Brain microvascular endothelial cell (primary cell): Measurements from ENCODE around the gene DCPS.

Source experiments
- DNase-seq: peaks from one replicate; pipeline ENCODE4 v3.0.0-alpha.2; 2020
- H3K27ac ChIP-seq: fragments of 250-450 bp; sonication (Bioruptor Pico); 2 replicates; pipeline ENCODE4 v1.5.1; 2020; ENCODE audit warnings: mild to moderate bottlenecking, moderate library complexity
- H3K27me3 ChIP-seq: fragments of 250-450 bp; sonication (Bioruptor Pico); replicated peaks from 2 replicates; pipeline ENCODE4 v1.5.1; 2020; ENCODE audit warnings: mild to moderate bottlenecking
- H3K36me3 ChIP-seq: fragments of 250-450 bp; sonication (Bioruptor Pico); replicated peaks from 2 replicates; pipeline ENCODE4 v1.5.1; 2020; ENCODE audit warnings: mild to moderate bottlenecking
- H3K4me3 ChIP-seq: 2 replicates; pipeline ENCODE4 v1.5.1; 2011; ENCODE audit warnings: low read depth, mild to moderate bottlenecking, control low read depth, low read length, moderate library complexity
- CTCF ChIP-seq: IDR thresholded peaks from 2 replicates; pipeline ENCODE4 v1.5.1; 2011; ENCODE audit warnings: low read depth, mild to moderate bottlenecking, moderate library complexity, low read length, control low read depth, inconsistent platforms; ENCODE audit errors: missing control alignments
- in situ Hi-C: cut with HindIII; loops from 2 replicates; pipeline ENCODE4 v1.10.0; 2017; ENCODE audit warnings: low sequenced_read_pairs, low pct_ligation_motif_present

DCPS gene

GRCh38 chr11:126331286-126331685, 27.4 kb downstream of the DCPS start:
- TF ChIP-seq CTCF: no peak
- DNase-seq: no peak
- no peaks in the 10 kb centered on the region for H3K27me3 ChIP-seq
- in situ Hi-C loops: no loop called here
- H3K27ac ChIP-seq: no peak overlapping the region
- H3K4me3 ChIP-seq: no peak overlapping the region
- H3K36me3 ChIP-seq: no peaks in the 10 kb centered on the region

GRCh38 chr11:126332221-126332711, 28.4 kb downstream of the DCPS start:
- Histone ChIP-seq H3K27me3 (no peaks in the 10 kb centered on the region), H3K36me3 (no peaks in the 10 kb centered on the region), H3K4me3 (no peak overlapping the region), H3K27ac (peak overlapping the region; percentile 21)
- in situ Hi-C loops: no loop called here
- no peak for TF ChIP-seq CTCF
- DNase-seq: peak; percentile 84

- H3K27me3 ChIP-seq: no peaks in the 10 kb centered on the region
- H3K36me3 ChIP-seq: no peaks in the 10 kb centered on the region
- TF ChIP-seq CTCF: no peak
- DNase-seq: no peak
- no peak overlapping the region for H3K27ac ChIP-seq
- no peak overlapping the region for H3K4me3 ChIP-seq
- in situ Hi-C loops: no loop called here
These were observed 29.3 kb downstream of the DCPS start for GRCh38 chr11:126333142-126333541.

- in situ Hi-C loops: no loop called here
- Histone ChIP-seq H3K27ac (no peak overlapping the region), H3K36me3 (no peaks in the 10 kb centered on the region), H3K27me3 (no peaks in the 10 kb centered on the region), H3K4me3 (no peak overlapping the region)
- DNase-seq: peak; percentile 57
- no peak for TF ChIP-seq CTCF
These were observed 31.0 kb downstream of the DCPS start for GRCh38 chr11:126334659-126335462.

GRCh38 chr11:126335463-126335760, 31.6 kb downstream of the DCPS start:
- no peak for TF ChIP-seq CTCF
- no peak overlapping the region for H3K4me3 ChIP-seq
- no peaks in the 10 kb centered on the region for H3K27me3 ChIP-seq
- H3K27ac ChIP-seq: no peak overlapping the region
- in situ Hi-C loops: no loop called here
- no peaks in the 10 kb centered on the region for H3K36me3 ChIP-seq
- DNase-seq: no peak

- Histone ChIP-seq H3K36me3 (no peaks in the 10 kb centered on the region), H3K27ac (no peak overlapping the region)
- TF ChIP-seq CTCF: no peak
These were observed 32.3 kb downstream of the DCPS start for GRCh38 chr11:126336138-126336541.

More at GRCh38 chr11:126336138-126336541, 32.3 kb downstream of the DCPS start:
- no peak for DNase-seq
- in situ Hi-C loops: no loop called here
- H3K27me3 ChIP-seq: no peaks in the 10 kb centered on the region
- no peak overlapping the region for H3K4me3 ChIP-seq
